DOHH2 (cell line): Measurements from ENCODE around the gene CDKAL1.

Source experiments
- CTCF ChIP-seq: fragments of 200-600 bp; sonication (generic); IDR thresholded peaks from one replicate; pipeline ENCODE4 v1.5.1; 2014; ENCODE audit warnings: antibody characterized with exemption, mild to moderate bottlenecking, low read depth, low read length; ENCODE audit not compliant: poor library complexity, severe bottlenecking
- EZH2phosphoT487 ChIP-seq: fragments of 200-600 bp; sonication (generic); IDR thresholded peaks from 2 replicates; pipeline ENCODE4 v1.6.1; 2017; ENCODE audit warnings: borderline replicate concordance, mild to moderate bottlenecking, antibody characterized with exemption, low read length, moderate library complexity, mixed read lengths

GRCh38 chr6:20541382-20541781, 7.1 kb downstream of the CDKAL1 start:
- TF ChIP-seq CTCF (no peak), EZH2phosphoT487 (no peak)
